Measurements from ENCODE around the gene CDC42SE1.
"Not testable (repeated sequence)": the region's sequence is repeated elsewhere in the genome, so short reads cannot be mapped to it uniquely, and the experiment has no call there.

Gene CDC42SE1

GRCh38 chr1:151059109-151060006 lies at the start of gene CDC42SE1:
Gene CDC42SE1, minus strand, starts transcription at chr1:151059622. Its CDS starts 3,892 bp downstream, at chr1:151055730.
- TF ChIP-seq CTCF (conservative IDR thresholded peaks at IDR 0.05), result peak; percentile 88
- H3K27ac ChIP-seq, result peak within 1 kb of the TSS; percentile 99

- no peak for TF ChIP-seq CTCF (conservative IDR thresholded peaks at IDR 0.05)
- no peak overlapping the region for H3K27ac ChIP-seq
These were observed 48.9 kb upstream of the CDC42SE1 start for GRCh38 chr1:151108331-151108730.

- no peak overlapping the region for H3K27ac ChIP-seq
- no peak for TF ChIP-seq CTCF (conservative IDR thresholded peaks at IDR 0.05)
These were observed 47.5 kb upstream of the CDC42SE1 start for GRCh38 chr1:151106894-151107293.

DNA sequence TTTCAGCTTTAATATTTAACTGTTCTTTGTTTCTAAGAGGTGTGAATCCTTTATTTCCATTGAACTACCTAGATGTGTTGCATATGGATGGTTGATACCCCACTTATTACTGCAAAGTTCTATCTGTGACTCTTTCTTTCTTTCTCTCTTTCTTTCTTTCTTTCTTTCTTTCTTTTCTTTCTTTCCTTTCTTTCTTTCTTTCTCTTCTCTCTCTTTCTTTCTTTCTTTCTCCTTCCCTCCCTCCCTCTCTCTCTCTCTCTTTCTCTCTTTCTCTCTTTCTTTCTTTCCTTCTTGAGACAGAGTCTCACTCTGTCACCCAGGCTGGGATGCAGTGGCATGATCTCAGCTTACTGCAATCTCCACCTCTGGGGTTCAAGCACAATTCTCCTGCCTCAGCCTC lies 45.2 kb upstream of the CDC42SE1 start:
- no peak for TF ChIP-seq CTCF (conservative IDR thresholded peaks at IDR 0.05)
- no peak overlapping the region for H3K27ac ChIP-seq

GRCh38 chr1:151098126-151098525 lies 38.7 kb upstream of the CDC42SE1 start:
- no peak overlapping the region for H3K27ac ChIP-seq
- no peak for TF ChIP-seq CTCF (conservative IDR thresholded peaks at IDR 0.05)

- H3K27ac ChIP-seq, result not testable (repeated sequence)
These were observed 38.0 kb upstream of the CDC42SE1 start for GRCh38 chr1:151097426-151097825.

- no peak for TF ChIP-seq CTCF (conservative IDR thresholded peaks at IDR 0.05)
- no peak overlapping the region for H3K27ac ChIP-seq
These were observed 26.6 kb upstream of the CDC42SE1 start for GRCh38 chr1:151085953-151086559.

- H3K27ac ChIP-seq, result no peak overlapping the region
- TF ChIP-seq CTCF (conservative IDR thresholded peaks at IDR 0.05), result no peak
These were observed 12.8 kb upstream of the CDC42SE1 start for GRCh38 chr1:151072224-151072623.
